ENCODE measurements around the gene ROPN1L.

GRCh38 chr5:10499776-10500175 lies 58.1 kb downstream of the ROPN1L start:
- TF ChIP-seq CTCF (IDR thresholded peaks at IDR 0.05) (no peak), POLR2A (IDR thresholded peaks at IDR 0.05) (no peak)
